WTC11 (cell line): ENCODE measurements around the gene OCA2.

Experiments
- GABPB1 ChIP-seq: sonication (generic); formaldehyde crosslinking; IDR thresholded peaks from 2 replicates; pipeline ENCODE4 v1.8.1; 2023; ENCODE audit warnings: mild to moderate bottlenecking, missing genetic modification reagents
- PRRX2 ChIP-seq: fragments of 250-450 bp; sonication (Bioruptor Pico); IDR thresholded peaks from 2 replicates; pipeline ENCODE4 v1.8.0; 2021; ENCODE audit warnings: mild to moderate bottlenecking
- TF ChIP-seq, protein P1 (sequence below): fragments of 200-600 bp; IDR thresholded peaks from 2 replicates; pipeline ENCODE4 v1.8.0; 2022; ENCODE audit warnings: antibody characterized with exemption
- TF ChIP-seq, protein P2 (sequence below): sonication (generic); formaldehyde crosslinking; IDR thresholded peaks from 2 replicates; pipeline ENCODE4 v1.8.0; 2022; ENCODE audit warnings: mild to moderate bottlenecking, missing genetic modification reagents
- TF ChIP-seq, protein P3 (sequence below): sonication (generic); formaldehyde crosslinking; IDR thresholded peaks from 2 replicates; pipeline ENCODE4 v1.8.0; 2022; ENCODE audit warnings: mild to moderate bottlenecking, missing genetic modification reagents
- TF ChIP-seq, protein P4 (sequence below): sonication (generic); formaldehyde crosslinking; IDR thresholded peaks from 2 replicates; pipeline ENCODE4 v1.8.0; 2022; ENCODE audit warnings: missing genetic modification reagents

DNA sequence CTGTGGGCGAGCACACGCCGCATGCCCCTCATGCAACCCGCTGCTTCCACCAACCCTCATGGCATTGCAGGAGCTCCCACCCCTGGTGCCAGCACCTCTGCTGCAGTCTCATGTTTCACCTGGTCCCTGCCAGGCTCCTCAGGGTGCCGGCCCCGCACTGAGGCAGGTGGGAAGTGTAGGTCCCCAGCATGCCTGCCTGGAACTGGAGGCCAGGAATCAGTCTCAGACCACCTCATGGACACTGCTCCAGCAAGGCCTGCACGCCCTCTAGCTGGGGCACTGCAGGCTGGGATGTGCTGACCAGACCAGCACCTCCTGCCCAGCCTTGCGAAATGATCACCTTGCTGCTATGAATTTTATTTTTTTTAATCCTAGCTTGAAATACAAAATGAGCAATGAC lies 39.1 kb downstream of the OCA2 start:
- TF ChIP-seq, protein P1, sequence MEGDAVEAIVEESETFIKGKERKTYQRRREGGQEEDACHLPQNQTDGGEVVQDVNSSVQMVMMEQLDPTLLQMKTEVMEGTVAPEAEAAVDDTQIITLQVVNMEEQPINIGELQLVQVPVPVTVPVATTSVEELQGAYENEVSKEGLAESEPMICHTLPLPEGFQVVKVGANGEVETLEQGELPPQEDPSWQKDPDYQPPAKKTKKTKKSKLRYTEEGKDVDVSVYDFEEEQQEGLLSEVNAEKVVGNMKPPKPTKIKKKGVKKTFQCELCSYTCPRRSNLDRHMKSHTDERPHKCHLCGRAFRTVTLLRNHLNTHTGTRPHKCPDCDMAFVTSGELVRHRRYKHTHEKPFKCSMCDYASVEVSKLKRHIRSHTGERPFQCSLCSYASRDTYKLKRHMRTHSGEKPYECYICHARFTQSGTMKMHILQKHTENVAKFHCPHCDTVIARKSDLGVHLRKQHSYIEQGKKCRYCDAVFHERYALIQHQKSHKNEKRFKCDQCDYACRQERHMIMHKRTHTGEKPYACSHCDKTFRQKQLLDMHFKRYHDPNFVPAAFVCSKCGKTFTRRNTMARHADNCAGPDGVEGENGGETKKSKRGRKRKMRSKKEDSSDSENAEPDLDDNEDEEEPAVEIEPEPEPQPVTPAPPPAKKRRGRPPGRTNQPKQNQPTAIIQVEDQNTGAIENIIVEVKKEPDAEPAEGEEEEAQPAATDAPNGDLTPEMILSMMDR = no peak
- TF ChIP-seq, protein P2, sequence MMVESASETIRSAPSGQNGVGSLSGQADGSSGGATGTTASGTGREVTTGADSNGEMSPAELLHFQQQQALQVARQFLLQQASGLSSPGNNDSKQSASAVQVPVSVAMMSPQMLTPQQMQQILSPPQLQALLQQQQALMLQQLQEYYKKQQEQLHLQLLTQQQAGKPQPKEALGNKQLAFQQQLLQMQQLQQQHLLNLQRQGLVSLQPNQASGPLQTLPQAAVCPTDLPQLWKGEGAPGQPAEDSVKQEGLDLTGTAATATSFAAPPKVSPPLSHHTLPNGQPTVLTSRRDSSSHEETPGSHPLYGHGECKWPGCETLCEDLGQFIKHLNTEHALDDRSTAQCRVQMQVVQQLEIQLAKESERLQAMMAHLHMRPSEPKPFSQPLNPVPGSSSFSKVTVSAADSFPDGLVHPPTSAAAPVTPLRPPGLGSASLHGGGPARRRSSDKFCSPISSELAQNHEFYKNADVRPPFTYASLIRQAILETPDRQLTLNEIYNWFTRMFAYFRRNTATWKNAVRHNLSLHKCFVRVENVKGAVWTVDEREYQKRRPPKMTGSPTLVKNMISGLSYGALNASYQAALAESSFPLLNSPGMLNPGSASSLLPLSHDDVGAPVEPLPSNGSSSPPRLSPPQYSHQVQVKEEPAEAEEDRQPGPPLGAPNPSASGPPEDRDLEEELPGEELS (CRISPR knock-in tag) = no peak
- TF ChIP-seq, protein P3, sequence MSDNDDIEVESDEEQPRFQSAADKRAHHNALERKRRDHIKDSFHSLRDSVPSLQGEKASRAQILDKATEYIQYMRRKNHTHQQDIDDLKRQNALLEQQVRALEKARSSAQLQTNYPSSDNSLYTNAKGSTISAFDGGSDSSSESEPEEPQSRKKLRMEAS = no peak
- TF ChIP-seq, protein P4, sequence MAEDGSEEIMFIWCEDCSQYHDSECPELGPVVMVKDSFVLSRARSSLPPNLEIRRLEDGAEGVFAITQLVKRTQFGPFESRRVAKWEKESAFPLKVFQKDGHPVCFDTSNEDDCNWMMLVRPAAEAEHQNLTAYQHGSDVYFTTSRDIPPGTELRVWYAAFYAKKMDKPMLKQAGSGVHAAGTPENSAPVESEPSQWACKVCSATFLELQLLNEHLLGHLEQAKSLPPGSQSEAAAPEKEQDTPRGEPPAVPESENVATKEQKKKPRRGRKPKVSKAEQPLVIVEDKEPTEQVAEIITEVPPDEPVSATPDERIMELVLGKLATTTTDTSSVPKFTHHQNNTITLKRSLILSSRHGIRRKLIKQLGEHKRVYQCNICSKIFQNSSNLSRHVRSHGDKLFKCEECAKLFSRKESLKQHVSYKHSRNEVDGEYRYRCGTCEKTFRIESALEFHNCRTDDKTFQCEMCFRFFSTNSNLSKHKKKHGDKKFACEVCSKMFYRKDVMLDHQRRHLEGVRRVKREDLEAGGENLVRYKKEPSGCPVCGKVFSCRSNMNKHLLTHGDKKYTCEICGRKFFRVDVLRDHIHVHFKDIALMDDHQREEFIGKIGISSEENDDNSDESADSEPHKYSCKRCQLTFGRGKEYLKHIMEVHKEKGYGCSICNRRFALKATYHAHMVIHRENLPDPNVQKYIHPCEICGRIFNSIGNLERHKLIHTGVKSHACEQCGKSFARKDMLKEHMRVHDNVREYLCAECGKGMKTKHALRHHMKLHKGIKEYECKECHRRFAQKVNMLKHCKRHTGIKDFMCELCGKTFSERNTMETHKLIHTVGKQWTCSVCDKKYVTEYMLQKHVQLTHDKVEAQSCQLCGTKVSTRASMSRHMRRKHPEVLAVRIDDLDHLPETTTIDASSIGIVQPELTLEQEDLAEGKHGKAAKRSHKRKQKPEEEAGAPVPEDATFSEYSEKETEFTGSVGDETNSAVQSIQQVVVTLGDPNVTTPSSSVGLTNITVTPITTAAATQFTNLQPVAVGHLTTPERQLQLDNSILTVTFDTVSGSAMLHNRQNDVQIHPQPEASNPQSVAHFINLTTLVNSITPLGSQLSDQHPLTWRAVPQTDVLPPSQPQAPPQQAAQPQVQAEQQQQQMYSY (CRISPR knock-in tag) = no peak
- TF ChIP-seq PRRX2 (CRISPR knock-in tag) (no peak), GABPB1 (CRISPR knock-in tag) (no peak)
